VCaP (cell line): ENCODE results near the gene OR2B6.

ENCODE experiments used
- H3K27ac ChIP-seq: fragments of 450-650 bp; 2 replicates; pipeline ENCODE4 v1.5.1; 2017
- TF ChIP-seq, protein P1 (sequence below): fragments of 450-650 bp; conservative IDR thresholded peaks from 2 replicates; pipeline ENCODE4 v1.5.1; 2017; ENCODE audit warnings: mild to moderate bottlenecking, moderate library complexity

Gene OR2B6

GRCh38 chr6:28005975-28006374 lies 48.9 kb downstream of the OR2B6 start:
- TF ChIP-seq, protein P1, sequence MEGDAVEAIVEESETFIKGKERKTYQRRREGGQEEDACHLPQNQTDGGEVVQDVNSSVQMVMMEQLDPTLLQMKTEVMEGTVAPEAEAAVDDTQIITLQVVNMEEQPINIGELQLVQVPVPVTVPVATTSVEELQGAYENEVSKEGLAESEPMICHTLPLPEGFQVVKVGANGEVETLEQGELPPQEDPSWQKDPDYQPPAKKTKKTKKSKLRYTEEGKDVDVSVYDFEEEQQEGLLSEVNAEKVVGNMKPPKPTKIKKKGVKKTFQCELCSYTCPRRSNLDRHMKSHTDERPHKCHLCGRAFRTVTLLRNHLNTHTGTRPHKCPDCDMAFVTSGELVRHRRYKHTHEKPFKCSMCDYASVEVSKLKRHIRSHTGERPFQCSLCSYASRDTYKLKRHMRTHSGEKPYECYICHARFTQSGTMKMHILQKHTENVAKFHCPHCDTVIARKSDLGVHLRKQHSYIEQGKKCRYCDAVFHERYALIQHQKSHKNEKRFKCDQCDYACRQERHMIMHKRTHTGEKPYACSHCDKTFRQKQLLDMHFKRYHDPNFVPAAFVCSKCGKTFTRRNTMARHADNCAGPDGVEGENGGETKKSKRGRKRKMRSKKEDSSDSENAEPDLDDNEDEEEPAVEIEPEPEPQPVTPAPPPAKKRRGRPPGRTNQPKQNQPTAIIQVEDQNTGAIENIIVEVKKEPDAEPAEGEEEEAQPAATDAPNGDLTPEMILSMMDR: no peak
- H3K27ac ChIP-seq: no peak overlapping the region
